DMS79 (cell line): ENCODE results near the gene PWWP2B.
A peak's percentile ranks its signal among the peaks of the same experiment; 100 is the strongest.

Experiments
- DNase-seq: peaks from one replicate; lab custom pipeline; 2025; lab: John Stamatoyannopoulos, UW

PWWP2B gene

GRCh38 chr10:132447446-132448247, 50.6 kb downstream of the PWWP2B start:
- no peak for DNase-seq

GRCh38 chr10:132448248-132448731, 51.3 kb downstream of the PWWP2B start:
- no peak for DNase-seq

- DNase-seq: no peak
Measured at GRCh38 chr10:132449051-132449810, 52.2 kb downstream of the PWWP2B start.

- DNase-seq: no peak
Measured at GRCh38 chr10:132449811-132450181, 52.8 kb downstream of the PWWP2B start.

GRCh38 chr10:132450466-132450824, 53.4 kb downstream of the PWWP2B start:
- no peak for DNase-seq

- DNase-seq: no peak
Measured at GRCh38 chr10:132450825-132451505, 54.0 kb downstream of the PWWP2B start.

- DNase-seq: no peak
Measured at GRCh38 chr10:132451506-132452215, 54.7 kb downstream of the PWWP2B start.

- no peak for DNase-seq
Measured at GRCh38 chr10:132452216-132452650, 55.2 kb downstream of the PWWP2B start.

GRCh38 chr10:132452651-132453469, 55.9 kb downstream of the PWWP2B start:
- DNase-seq: peak; percentile 15

- no peak for DNase-seq
Measured at GRCh38 chr10:132453470-132453861, 56.5 kb downstream of the PWWP2B start.

- DNase-seq: no peak
Measured at GRCh38 chr10:132454296-132455198, 57.5 kb downstream of the PWWP2B start.

- no peak for DNase-seq
Measured at GRCh38 chr10:132455441-132455971, 58.5 kb downstream of the PWWP2B start.

- no peak for DNase-seq
Measured at GRCh38 chr10:132455986-132456847, 59.2 kb downstream of the PWWP2B start.

GRCh38 chr10:132456881-132457280, 59.9 kb downstream of the PWWP2B start:
- DNase-seq: no peak

- no peak for DNase-seq
Measured at GRCh38 chr10:132457328-132458070, 60.5 kb downstream of the PWWP2B start.

GRCh38 chr10:132458071-132458585, 61.1 kb downstream of the PWWP2B start:
- DNase-seq: no peak

GRCh38 chr10:132458586-132459300, 61.7 kb downstream of the PWWP2B start:
- DNase-seq: no peak
